HEK293 (cell line): ENCODE measurements around the gene PCDH8.
A peak's percentile ranks its signal among the peaks of the same experiment; 100 is the strongest.

Experiments used
- CTCF ChIA-PET: fragments of 350-600 bp; formaldehyde crosslinking; extraction: SDS; loops from one replicate; lab custom pipeline; 2021; ENCODE audit warnings: antibody characterized with exemption; lab: Yijun Ruan, JAX
- POLR2A ChIA-PET: fragments of 300-600 bp; formaldehyde crosslinking; extraction: SDS; loops from one replicate; lab custom pipeline; 2020; ENCODE audit warnings: antibody characterized with exemption, inconsistent platforms; lab: Yijun Ruan, JAX
- H3K27ac ChIP-seq: fragments of 200-500 bp; sonication (Bioruptor generic); 2 replicates; pipeline ENCODE4 v1.5.1; 2014; ENCODE audit warnings: low read depth, low read length, control low read depth, inconsistent platforms; ENCODE audit errors: extremely low read depth
- H3K36me3 ChIP-seq, 2 experiments: fragments of 200-500 bp in 1 of 2; sonication (Bioruptor generic) in 1 of 2; 1 replicate in 1 of 2; 2 replicates in 1 of 2; pipeline ENCODE4 v1.5.1; 2014 to 2017; ENCODE audit warnings: inconsistent platforms in 2 of 2, low read length in 2 of 2; ENCODE audit not compliant: control insufficient read depth in 2 of 2, insufficient read depth in 1 of 2
- H3K4me1 ChIP-seq: fragments of 200-500 bp; sonication (Bioruptor generic); 2 replicates; pipeline ENCODE4 v1.5.1; 2014; ENCODE audit warnings: mild to moderate bottlenecking, low read length, inconsistent platforms; ENCODE audit not compliant: control insufficient read depth, insufficient read depth
- H3K4me3 ChIP-seq: 2 replicates; pipeline ENCODE4 v1.5.1; 2011; ENCODE audit warnings: low read depth, mild to moderate bottlenecking, control low read depth, low read length, moderate library complexity
- H3K9me3 ChIP-seq: fragments of 200-500 bp; sonication (Bioruptor generic); 2 replicates; pipeline ENCODE4 v1.5.1; 2014; ENCODE audit warnings: low read depth, low read length, inconsistent platforms; ENCODE audit not compliant: control insufficient read depth, insufficient read depth
- GFI1B ChIP-seq: fragments of 450-650 bp; formaldehyde crosslinking; IDR thresholded peaks from 2 replicates; pipeline ENCODE4 v1.5.1; 2016; ENCODE audit warnings: missing biosample characterization, missing genetic modification characterization
- KLF1 ChIP-seq: fragments of 450-650 bp; formaldehyde crosslinking; IDR thresholded peaks from 2 replicates; pipeline ENCODE4 v1.5.1; 2016; ENCODE audit warnings: missing biosample characterization, missing genetic modification characterization
- SCRT2 ChIP-seq: fragments of 450-650 bp; formaldehyde crosslinking; IDR thresholded peaks from 2 replicates; pipeline ENCODE4 v1.5.1; 2016; ENCODE audit warnings: missing biosample characterization, missing genetic modification characterization
- ZBTB17 ChIP-seq: fragments of 450-650 bp; formaldehyde crosslinking; IDR thresholded peaks from 2 replicates; pipeline ENCODE4 v1.5.1; 2016; ENCODE audit warnings: missing biosample characterization, missing genetic modification characterization
- ZFP37 ChIP-seq: fragments of 450-650 bp; formaldehyde crosslinking; IDR thresholded peaks from 2 replicates; pipeline ENCODE4 v1.5.1; 2016; ENCODE audit warnings: missing biosample characterization, missing genetic modification characterization
- ZNF114 ChIP-seq: fragments of 450-650 bp; formaldehyde crosslinking; IDR thresholded peaks from 2 replicates; pipeline ENCODE4 v1.5.0; 2017; ENCODE audit warnings: missing biosample characterization, missing genetic modification characterization
- ZNF202 ChIP-seq: fragments of 450-650 bp; formaldehyde crosslinking; IDR thresholded peaks from 2 replicates; pipeline ENCODE4 v1.5.1; 2016; ENCODE audit warnings: missing biosample characterization, missing genetic modification characterization, borderline replicate concordance
- ZNF211 ChIP-seq: fragments of 450-650 bp; formaldehyde crosslinking; IDR thresholded peaks from 2 replicates; pipeline ENCODE4 v1.5.1; 2016; ENCODE audit warnings: low read depth, missing biosample characterization, missing genetic modification characterization
- ZNF221 ChIP-seq: fragments of 450-650 bp; formaldehyde crosslinking; IDR thresholded peaks from 2 replicates; pipeline ENCODE4 v1.5.1; 2017; ENCODE audit warnings: missing biosample characterization, missing genetic modification characterization, borderline replicate concordance
- ZNF311 ChIP-seq: fragments of 450-650 bp; formaldehyde crosslinking; IDR thresholded peaks from 2 replicates; pipeline ENCODE4 v1.5.1; 2017; ENCODE audit warnings: missing biosample characterization, missing genetic modification characterization, borderline replicate concordance
- ZNF366 ChIP-seq: fragments of 450-650 bp; formaldehyde crosslinking; conservative IDR thresholded peaks from 2 replicates; pipeline ENCODE4 v1.5.1; 2016; ENCODE audit warnings: missing biosample characterization, missing genetic modification characterization
- ZNF473 ChIP-seq: fragments of 450-650 bp; formaldehyde crosslinking; IDR thresholded peaks from 2 replicates; pipeline ENCODE4 v1.5.1; 2017; ENCODE audit warnings: missing biosample characterization, missing genetic modification characterization
- ZNF510 ChIP-seq: fragments of 450-650 bp; formaldehyde crosslinking; IDR thresholded peaks from 2 replicates; pipeline ENCODE4 v1.5.1; 2018; ENCODE audit warnings: mild to moderate bottlenecking, missing genetic modification characterization, missing biosample characterization; ENCODE audit not compliant: insufficient replicate concordance
- ZNF514 ChIP-seq: fragments of 450-650 bp; formaldehyde crosslinking; IDR thresholded peaks from 2 replicates; pipeline ENCODE4 v1.5.1; 2016; ENCODE audit warnings: missing biosample characterization, missing genetic modification characterization
- ZNF521 ChIP-seq: fragments of 450-650 bp; formaldehyde crosslinking; IDR thresholded peaks from 2 replicates; pipeline ENCODE4 v1.5.1; 2017; ENCODE audit warnings: missing biosample characterization, mild to moderate bottlenecking, missing genetic modification characterization
- ZNF560 ChIP-seq: fragments of 450-650 bp; formaldehyde crosslinking; IDR thresholded peaks from 2 replicates; pipeline ENCODE4 v1.5.1; 2017; ENCODE audit warnings: missing biosample characterization, missing genetic modification characterization, borderline replicate concordance
- ZNF585B ChIP-seq: fragments of 450-650 bp; formaldehyde crosslinking; IDR thresholded peaks from 2 replicates; pipeline ENCODE4 v1.5.1; 2016; ENCODE audit warnings: missing biosample characterization, missing genetic modification characterization
- ZNF624 ChIP-seq: fragments of 450-650 bp; formaldehyde crosslinking; IDR thresholded peaks from 2 replicates; pipeline ENCODE4 v1.5.1; 2017; ENCODE audit warnings: missing biosample characterization, missing genetic modification characterization
- ZNF629 ChIP-seq: fragments of 450-650 bp; formaldehyde crosslinking; IDR thresholded peaks from 2 replicates; pipeline ENCODE4 v1.5.1; 2017; ENCODE audit warnings: missing biosample characterization, missing genetic modification characterization
- ZNF654 ChIP-seq: fragments of 450-650 bp; formaldehyde crosslinking; IDR thresholded peaks from 2 replicates; pipeline ENCODE4 v1.5.1; 2016; ENCODE audit warnings: low read depth, missing biosample characterization, missing genetic modification characterization
- ZNF660 ChIP-seq: fragments of 450-650 bp; IDR thresholded peaks from 2 replicates; pipeline ENCODE4 v1.5.1; 2018; ENCODE audit warnings: missing biosample characterization, mild to moderate bottlenecking, missing genetic modification characterization
- ZNF664 ChIP-seq: fragments of 450-650 bp; formaldehyde crosslinking; IDR thresholded peaks from 2 replicates; pipeline ENCODE4 v1.5.1; 2016; ENCODE audit warnings: missing biosample characterization, missing genetic modification characterization
- ZNF677 ChIP-seq: fragments of 450-650 bp; IDR thresholded peaks from 2 replicates; pipeline ENCODE4 v1.5.0; 2018; ENCODE audit warnings: missing biosample characterization, mild to moderate bottlenecking, missing genetic modification characterization, moderate library complexity
- TF ChIP-seq, protein P1 (sequence below): fragments of 450-650 bp; formaldehyde crosslinking; IDR thresholded peaks from 2 replicates; pipeline ENCODE4 v1.5.1; 2016; ENCODE audit warnings: missing biosample characterization, missing genetic modification characterization
- TF ChIP-seq, protein P2 (sequence below): fragments of 450-650 bp; formaldehyde crosslinking; IDR thresholded peaks from 2 replicates; pipeline ENCODE4 v1.5.1; 2016; ENCODE audit warnings: missing biosample characterization, missing genetic modification characterization
- TF ChIP-seq, protein P3 (sequence below): sonication (generic); formaldehyde crosslinking; IDR thresholded peaks from 2 replicates; pipeline ENCODE4 v1.8.1; 2022; ENCODE audit warnings: mild to moderate bottlenecking, moderate library complexity, missing genetic modification reagents
- TF ChIP-seq, protein P4 (sequence below): fragments of 450-650 bp; formaldehyde crosslinking; IDR thresholded peaks from 2 replicates; pipeline ENCODE4 v1.5.1; 2016; ENCODE audit warnings: missing biosample characterization, missing genetic modification characterization
- TF ChIP-seq, protein P5 (sequence below): fragments of 450-650 bp; formaldehyde crosslinking; IDR thresholded peaks from 2 replicates; pipeline ENCODE4 v1.5.1; 2016; ENCODE audit warnings: missing biosample characterization, missing genetic modification characterization

PCDH8 gene

DNA sequence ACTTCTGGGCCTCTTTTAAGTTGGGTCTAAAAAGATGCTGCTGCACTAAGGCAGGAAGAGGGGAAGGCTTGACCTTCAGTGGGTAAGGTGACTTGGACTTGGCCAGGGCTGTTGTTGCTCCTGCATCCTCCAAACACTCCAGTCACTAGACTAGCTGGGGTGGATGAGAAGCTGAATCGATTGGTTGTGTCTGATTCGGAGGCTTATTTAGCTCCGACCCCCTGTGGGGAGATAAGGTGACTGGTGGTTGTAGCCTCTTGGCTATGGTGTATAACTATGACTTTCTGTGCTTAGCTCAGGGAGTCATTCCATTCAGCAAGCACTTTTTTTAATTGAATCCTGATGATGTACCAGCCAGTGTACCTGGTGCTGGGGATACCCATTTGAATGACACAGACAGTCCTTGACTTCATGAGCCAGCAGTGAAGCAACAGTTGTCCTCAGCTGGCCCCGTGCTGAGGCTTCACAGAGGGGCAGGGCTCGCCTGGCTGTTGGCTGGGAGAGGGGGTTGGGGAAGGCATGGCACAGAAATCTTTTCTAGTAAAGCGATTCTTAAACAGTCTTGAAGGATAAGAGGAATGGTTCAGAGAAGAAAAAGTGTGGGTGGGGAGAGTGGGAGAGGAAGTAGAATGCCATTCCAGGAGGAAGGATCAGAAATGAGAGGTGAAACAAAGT lies 9.9 kb downstream of the PCDH8 start (continued):
- TF ChIP-seq, protein P1, sequence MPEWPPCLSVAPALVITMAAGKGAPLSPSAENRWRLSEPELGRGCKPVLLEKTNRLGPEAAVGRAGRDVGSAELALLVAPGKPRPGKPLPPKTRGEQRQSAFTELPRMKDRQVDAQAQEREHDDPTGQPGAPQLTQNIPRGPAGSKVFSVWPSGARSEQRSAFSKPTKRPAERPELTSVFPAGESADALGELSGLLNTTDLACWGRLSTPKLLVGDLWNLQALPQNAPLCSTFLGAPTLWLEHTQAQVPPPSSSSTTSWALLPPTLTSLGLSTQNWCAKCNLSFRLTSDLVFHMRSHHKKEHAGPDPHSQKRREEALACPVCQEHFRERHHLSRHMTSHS (tag by site-specific recombination): no peak
- TF ChIP-seq KLF1 (tag by site-specific recombination) (no peak), ZBTB17 (peak; percentile 93), SCRT2 (tag by site-specific recombination) (peak; percentile 94), ZNF202 (tag by site-specific recombination) (no peak)

DNA sequence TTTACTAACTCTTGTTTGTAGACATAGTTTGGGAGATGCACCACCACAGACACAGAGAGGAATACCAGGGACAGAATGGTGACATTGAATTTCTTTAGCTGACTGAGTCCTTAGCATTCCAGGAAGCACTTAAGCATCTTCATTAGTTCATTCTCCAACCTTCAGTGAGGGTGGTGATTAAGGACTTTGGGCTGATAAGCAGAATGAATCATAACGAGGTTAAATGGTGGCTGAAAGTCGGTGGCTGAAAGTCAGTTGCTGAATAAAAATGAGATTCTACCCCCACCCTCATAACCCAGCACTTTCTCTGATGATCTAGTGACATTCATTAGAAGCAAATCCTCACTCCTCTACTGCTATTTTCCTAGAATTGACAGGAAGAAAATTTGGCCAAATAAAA lies 10.6 kb downstream of the PCDH8 start:
- H3K36me3 ChIP-seq: no peaks in the 10 kb centered on the region
- CTCF ChIA-PET: no interaction called here

DNA sequence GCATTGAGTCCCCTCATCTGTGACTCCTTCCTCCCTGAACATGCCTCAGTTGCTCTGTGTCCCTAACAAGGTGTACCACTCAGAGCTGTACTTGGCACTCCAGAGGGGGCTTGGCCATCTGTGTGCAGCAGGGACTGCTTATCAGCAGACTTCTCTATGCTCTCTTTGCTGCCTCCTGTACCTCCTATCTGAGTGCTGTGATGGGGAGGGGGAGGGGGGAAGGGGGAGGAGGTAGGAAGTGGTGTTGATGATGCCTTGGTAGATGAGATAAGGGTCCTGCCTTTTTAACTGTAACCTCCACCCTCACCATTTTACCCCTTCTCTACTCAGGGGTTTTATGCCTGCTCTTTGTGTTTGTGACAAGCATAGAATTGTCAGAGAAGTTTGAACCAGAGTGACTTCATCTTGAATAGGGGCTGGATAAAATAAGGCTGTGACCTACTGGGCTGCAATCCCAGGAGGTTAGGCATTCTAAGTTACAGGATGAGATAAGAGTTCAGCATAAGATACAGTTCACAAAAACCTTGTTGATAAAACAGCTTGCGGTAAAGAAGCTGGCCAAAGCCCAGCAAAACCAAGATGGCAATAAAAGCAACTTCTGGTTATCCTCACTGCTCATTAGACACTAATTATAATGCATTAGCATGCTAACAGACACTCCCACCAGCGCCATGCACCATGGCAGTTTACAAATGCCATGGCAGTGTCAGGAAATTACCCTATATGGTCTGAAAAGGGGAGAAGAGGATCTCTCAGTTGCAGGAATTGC lies 13.2 kb downstream of the PCDH8 start:
- H3K27ac ChIP-seq: no peak overlapping the region
- TF ChIP-seq ZNF366 (tag by site-specific recombination) (no peak), ZNF560 (tag by site-specific recombination) (no peak), ZFP37 (tag by site-specific recombination) (no peak), ZNF311 (no peak), ZBTB17 (no peak), GFI1B (tag by site-specific recombination) (no peak), ZNF473 (tag by site-specific recombination) (no peak), ZNF629 (tag by site-specific recombination) (no peak), ZNF664 (tag by site-specific recombination) (no peak)
- TF ChIP-seq, protein P2, sequence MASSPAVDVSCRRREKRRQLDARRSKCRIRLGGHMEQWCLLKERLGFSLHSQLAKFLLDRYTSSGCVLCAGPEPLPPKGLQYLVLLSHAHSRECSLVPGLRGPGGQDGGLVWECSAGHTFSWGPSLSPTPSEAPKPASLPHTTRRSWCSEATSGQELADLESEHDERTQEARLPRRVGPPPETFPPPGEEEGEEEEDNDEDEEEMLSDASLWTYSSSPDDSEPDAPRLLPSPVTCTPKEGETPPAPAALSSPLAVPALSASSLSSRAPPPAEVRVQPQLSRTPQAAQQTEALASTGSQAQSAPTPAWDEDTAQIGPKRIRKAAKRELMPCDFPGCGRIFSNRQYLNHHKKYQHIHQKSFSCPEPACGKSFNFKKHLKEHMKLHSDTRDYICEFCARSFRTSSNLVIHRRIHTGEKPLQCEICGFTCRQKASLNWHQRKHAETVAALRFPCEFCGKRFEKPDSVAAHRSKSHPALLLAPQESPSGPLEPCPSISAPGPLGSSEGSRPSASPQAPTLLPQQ (tag by site-specific recombination): no peak
- TF ChIP-seq, protein P3, sequence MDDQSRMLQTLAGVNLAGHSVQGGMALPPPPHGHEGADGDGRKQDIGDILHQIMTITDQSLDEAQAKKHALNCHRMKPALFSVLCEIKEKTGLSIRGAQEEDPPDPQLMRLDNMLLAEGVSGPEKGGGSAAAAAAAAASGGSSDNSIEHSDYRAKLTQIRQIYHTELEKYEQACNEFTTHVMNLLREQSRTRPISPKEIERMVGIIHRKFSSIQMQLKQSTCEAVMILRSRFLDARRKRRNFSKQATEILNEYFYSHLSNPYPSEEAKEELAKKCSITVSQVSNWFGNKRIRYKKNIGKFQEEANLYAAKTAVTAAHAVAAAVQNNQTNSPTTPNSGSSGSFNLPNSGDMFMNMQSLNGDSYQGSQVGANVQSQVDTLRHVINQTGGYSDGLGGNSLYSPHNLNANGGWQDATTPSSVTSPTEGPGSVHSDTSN (CRISPR knock-in tag): no peak
- TF ChIP-seq, protein P4, sequence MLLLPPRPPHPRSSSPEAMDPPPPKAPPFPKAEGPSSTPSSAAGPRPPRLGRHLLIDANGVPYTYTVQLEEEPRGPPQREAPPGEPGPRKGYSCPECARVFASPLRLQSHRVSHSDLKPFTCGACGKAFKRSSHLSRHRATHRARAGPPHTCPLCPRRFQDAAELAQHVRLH (tag by site-specific recombination): no peak
- H3K9me3 ChIP-seq: no peaks in the 10 kb centered on the region
- H3K36me3 ChIP-seq: no peaks in the 10 kb centered on the region
- ChIA-PET CTCF (interaction anchor here (0.6 to 0.9 kb wide), 2 partner anchors 11 to 297 kb away, joined by 3 read pairs; no protein-coding TSS in a partner anchor), POLR2A (no interaction called here)
- H3K4me1 ChIP-seq: no peaks in the 10 kb centered on the region; the same call in 1 of the 2 replicates
- no peak overlapping the region for H3K4me3 ChIP-seq

More for the DNA sequence above, 10.6 kb downstream of the PCDH8 start:
- Histone ChIP-seq H3K9me3 (no peaks in the 10 kb centered on the region), H3K4me1 (no peaks in the 10 kb centered on the region), H3K27ac (no peak overlapping the region)
- POLR2A ChIA-PET: no interaction called here
- TF ChIP-seq, protein P5, sequence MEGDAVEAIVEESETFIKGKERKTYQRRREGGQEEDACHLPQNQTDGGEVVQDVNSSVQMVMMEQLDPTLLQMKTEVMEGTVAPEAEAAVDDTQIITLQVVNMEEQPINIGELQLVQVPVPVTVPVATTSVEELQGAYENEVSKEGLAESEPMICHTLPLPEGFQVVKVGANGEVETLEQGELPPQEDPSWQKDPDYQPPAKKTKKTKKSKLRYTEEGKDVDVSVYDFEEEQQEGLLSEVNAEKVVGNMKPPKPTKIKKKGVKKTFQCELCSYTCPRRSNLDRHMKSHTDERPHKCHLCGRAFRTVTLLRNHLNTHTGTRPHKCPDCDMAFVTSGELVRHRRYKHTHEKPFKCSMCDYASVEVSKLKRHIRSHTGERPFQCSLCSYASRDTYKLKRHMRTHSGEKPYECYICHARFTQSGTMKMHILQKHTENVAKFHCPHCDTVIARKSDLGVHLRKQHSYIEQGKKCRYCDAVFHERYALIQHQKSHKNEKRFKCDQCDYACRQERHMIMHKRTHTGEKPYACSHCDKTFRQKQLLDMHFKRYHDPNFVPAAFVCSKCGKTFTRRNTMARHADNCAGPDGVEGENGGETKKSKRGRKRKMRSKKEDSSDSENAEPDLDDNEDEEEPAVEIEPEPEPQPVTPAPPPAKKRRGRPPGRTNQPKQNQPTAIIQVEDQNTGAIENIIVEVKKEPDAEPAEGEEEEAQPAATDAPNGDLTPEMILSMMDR (tag by site-specific recombination): no peak
- TF ChIP-seq ZNF514 (tag by site-specific recombination): no peak
- TF ChIP-seq ZNF221: no peak
- TF ChIP-seq ZNF585B (tag by site-specific recombination): no peak
- TF ChIP-seq ZNF677 (tag by site-specific recombination): no peak
- TF ChIP-seq ZNF211 (tag by site-specific recombination): no peak
- TF ChIP-seq ZNF521 (tag by site-specific recombination): no peak
- no peak for TF ChIP-seq ZNF660 (tag by site-specific recombination)
- TF ChIP-seq, protein P2 (tag by site-specific recombination): no peak
- TF ChIP-seq ZNF654 (tag by site-specific recombination): no peak
- no peak for TF ChIP-seq ZNF510
- no peak for TF ChIP-seq ZNF624 (tag by site-specific recombination)
- TF ChIP-seq ZNF114: no peak
- TF ChIP-seq, all 188 proteins: peak for 0
- H3K4me3 ChIP-seq: no peak overlapping the region
